Progenitor cell of endocrine pancreas (in vitro differentiated cells): Measurements from ENCODE around the gene OR2Y1. TPM values are rescaled to one million over a fixed set of nuclear protein-coding genes. Genes with fewer than 3 reads are reported as not detected.
"Not testable (repeated sequence)": the region's sequence is repeated elsewhere in the genome, so short reads cannot be mapped to it uniquely, and the experiment has no call there.

Experiments
- DNase-seq: peaks from one replicate; pipeline ENCODE4 v3.0.0; 2021; ENCODE audit warnings: low spot score; ENCODE audit not compliant: unreplicated experiment
- H3K27ac Mint-ChIP-seq: 2 replicates; pipeline ENCODE4 v1.8.0; 2021; ENCODE audit warnings: mild to moderate bottlenecking, moderate library complexity, mixed read lengths
- H3K27me3 Mint-ChIP-seq: 2 replicates; pipeline ENCODE4 v1.8.0; 2021; ENCODE audit warnings: mixed read lengths
- H3K36me3 Mint-ChIP-seq: 2 replicates; pipeline ENCODE4 v1.8.0; 2022; ENCODE audit warnings: mixed read lengths; ENCODE audit not compliant: insufficient read depth
- H3K4me1 Mint-ChIP-seq: 2 replicates; pipeline ENCODE4 v1.8.0; 2021; ENCODE audit warnings: low read depth, mixed read lengths
- H3K4me3 Mint-ChIP-seq: 2 replicates; pipeline ENCODE4 v1.8.0; 2021; ENCODE audit warnings: low read depth, mild to moderate bottlenecking, moderate library complexity, mixed read lengths
- H3K9me3 Mint-ChIP-seq: 2 replicates; pipeline ENCODE4 v1.8.0; 2021; ENCODE audit warnings: low read depth, mixed read lengths
- total RNA-seq: library from RNA; stranded (reverse); gene quantifications from 2 replicates; pipeline ENCODE4 v1.2.1, GENCODE V29; 2021
- TF ChIP-seq, protein P1 (sequence below): fragments of 200-600 bp; sonication (generic); IDR thresholded peaks from one replicate; pipeline ENCODE4 v1.5.0; 2021; ENCODE audit warnings: antibody characterized with exemption, mild to moderate bottlenecking; ENCODE audit not compliant: unreplicated experiment

The OR2Y1 gene
- total RNA-seq, 1 donor from 2014 or later = not detected

DNA sequence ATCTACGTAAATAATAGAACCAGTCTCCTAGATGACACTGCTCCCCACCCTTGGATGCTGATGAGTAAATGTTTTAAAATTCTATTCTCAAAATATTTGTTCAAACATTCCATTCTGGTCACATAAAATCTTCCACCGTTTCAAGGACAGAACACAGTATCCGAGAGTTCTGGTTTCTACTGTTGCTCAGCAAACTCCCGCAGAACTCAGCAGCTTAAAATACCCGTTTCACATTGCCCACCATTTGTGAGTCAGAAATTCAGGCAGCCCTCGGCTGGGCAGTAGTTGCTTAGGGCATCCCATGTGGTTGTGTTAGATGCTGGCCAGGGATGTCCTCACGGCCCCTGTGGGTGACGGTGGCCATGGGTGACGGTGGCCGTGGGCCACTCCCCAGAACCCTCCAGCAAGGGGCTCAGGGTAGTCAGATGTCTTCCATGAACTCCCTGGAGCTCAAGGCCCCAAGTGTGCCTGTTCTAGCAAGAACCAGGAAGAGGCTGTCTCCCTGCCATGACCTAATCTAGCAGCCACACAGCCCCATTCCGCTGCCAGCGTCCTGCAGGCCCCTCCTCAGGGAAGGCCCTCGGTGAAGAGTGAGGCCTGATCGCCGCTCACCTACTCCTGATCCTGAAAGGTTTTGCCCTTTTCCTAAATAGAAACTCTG, 45.4 kb upstream of the OR2Y1 start:
- Mint-ChIP-seq H3K4me3 (no peak overlapping the region), H3K4me1 (peaks cover 15% of the 10 kb centered on the region), H3K9me3 (peaks cover 3% of the 10 kb centered on the region), H3K27ac (peak overlapping the region; percentile 81), H3K27me3 (peaks cover 4% of the 10 kb centered on the region), H3K36me3 (peaks cover under 1% of the 10 kb centered on the region)
- DNase-seq = no peak
- TF ChIP-seq, protein P1, sequence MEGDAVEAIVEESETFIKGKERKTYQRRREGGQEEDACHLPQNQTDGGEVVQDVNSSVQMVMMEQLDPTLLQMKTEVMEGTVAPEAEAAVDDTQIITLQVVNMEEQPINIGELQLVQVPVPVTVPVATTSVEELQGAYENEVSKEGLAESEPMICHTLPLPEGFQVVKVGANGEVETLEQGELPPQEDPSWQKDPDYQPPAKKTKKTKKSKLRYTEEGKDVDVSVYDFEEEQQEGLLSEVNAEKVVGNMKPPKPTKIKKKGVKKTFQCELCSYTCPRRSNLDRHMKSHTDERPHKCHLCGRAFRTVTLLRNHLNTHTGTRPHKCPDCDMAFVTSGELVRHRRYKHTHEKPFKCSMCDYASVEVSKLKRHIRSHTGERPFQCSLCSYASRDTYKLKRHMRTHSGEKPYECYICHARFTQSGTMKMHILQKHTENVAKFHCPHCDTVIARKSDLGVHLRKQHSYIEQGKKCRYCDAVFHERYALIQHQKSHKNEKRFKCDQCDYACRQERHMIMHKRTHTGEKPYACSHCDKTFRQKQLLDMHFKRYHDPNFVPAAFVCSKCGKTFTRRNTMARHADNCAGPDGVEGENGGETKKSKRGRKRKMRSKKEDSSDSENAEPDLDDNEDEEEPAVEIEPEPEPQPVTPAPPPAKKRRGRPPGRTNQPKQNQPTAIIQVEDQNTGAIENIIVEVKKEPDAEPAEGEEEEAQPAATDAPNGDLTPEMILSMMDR = no peak

DNA sequence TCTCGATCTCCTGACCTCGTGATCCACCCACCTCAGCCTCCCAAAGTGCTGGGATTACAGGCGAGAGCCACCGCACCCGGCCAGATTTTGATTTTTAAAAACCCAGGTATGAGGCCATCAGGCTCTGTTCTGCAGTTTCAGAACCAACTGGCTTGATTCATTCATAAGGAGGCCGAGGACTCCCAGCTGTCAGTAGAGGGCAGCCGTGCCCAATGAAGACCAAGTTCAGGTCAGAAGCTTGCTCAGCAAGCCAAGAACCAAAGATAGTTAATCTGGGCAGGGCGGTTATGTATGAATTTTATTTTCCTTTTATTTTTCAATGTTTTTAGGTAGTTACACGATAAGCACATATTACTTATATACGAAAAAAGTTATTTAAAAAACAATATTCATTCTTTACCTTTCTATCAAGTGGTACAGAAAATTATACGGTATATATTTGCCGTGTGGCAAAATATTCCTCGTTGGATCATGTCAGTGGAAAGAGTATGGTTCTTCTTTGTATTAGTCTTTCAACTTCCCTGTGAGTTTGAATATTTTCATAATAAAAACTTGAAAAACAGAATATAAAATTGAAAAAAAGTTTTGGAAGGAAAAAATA, 44.7 kb upstream of the OR2Y1 start:
- Mint-ChIP-seq H3K36me3 (no peaks in the 10 kb centered on the region), H3K4me1 (peaks cover 15% of the 10 kb centered on the region), H3K27ac (no peak overlapping the region), H3K4me3 (no peak overlapping the region), H3K9me3 (peaks cover 3% of the 10 kb centered on the region), H3K27me3 (peaks cover 4% of the 10 kb centered on the region)
- TF ChIP-seq, protein P1 = peak; percentile 67
- no peak for DNase-seq

DNA sequence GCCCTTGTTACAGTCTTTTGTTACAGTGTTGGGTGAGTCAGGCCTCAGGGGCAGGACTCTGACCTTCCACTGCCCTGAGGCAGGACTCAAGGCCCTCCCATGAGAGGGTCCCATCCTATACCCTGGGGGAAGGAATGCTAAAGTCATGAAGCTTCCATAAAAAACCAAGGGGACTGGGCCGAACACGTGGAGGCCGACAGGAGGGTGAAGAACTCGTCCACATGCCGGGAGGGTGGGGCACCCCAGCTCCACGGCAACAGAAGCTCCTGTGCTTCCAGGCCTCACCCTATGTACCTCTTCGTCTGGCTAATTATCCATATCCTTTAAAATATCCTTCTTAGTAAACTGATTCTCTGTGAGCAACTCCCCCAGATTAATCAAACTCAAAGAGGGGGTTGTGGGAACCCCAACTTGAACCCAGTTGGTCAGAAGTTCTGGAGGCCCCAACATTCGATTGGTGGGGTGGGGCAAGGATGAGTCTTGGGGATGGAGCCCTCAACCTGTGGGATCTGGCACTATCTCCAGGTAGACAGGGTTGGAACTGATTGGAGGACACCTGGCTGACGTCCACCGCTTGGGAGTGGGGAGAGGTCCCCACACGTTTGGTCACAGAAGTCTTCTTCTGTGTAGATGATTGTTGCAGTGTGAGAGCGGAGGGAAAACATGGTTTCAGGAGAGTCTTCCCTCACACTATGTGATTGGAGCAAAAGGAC, 43.6 kb upstream of the OR2Y1 start:
- Mint-ChIP-seq H3K36me3 (no peaks in the 10 kb centered on the region), H3K27me3 (peaks cover 8% of the 10 kb centered on the region), H3K27ac (no peak overlapping the region), H3K4me1 (peaks cover 15% of the 10 kb centered on the region), H3K9me3 (peaks cover 3% of the 10 kb centered on the region), H3K4me3 (no peak overlapping the region)
- TF ChIP-seq, protein P1 = no peak
- DNase-seq = no peak

DNA sequence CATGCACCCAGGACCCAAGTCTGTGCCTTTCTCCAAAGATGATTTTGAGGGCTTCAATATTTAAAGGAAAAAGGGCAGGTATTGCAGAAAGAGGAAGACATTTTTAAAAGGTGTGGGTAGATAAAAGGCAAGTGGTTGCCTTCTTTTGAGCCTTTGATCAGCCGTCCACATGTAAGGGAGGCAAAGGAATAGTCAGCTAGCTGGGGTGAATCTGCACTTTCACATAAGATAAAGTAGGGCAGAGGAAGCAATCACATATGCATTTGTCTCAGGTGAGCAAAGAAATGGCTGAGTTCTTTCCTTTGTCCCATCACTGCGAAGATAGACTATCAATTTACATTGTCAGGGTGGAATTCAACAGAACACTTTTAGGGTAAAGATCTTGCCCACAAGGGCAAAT, 42.9 kb upstream of the OR2Y1 start:
- peaks cover 15% of the 10 kb centered on the region for H3K4me1 Mint-ChIP-seq
- peaks cover 3% of the 10 kb centered on the region for H3K9me3 Mint-ChIP-seq
- H3K4me3 Mint-ChIP-seq = no peak overlapping the region
- DNase-seq = no peak
- no peak overlapping the region for H3K27ac Mint-ChIP-seq
- H3K36me3 Mint-ChIP-seq = no peaks in the 10 kb centered on the region
- TF ChIP-seq, protein P1 = no peak
- peaks cover 8% of the 10 kb centered on the region for H3K27me3 Mint-ChIP-seq

DNA sequence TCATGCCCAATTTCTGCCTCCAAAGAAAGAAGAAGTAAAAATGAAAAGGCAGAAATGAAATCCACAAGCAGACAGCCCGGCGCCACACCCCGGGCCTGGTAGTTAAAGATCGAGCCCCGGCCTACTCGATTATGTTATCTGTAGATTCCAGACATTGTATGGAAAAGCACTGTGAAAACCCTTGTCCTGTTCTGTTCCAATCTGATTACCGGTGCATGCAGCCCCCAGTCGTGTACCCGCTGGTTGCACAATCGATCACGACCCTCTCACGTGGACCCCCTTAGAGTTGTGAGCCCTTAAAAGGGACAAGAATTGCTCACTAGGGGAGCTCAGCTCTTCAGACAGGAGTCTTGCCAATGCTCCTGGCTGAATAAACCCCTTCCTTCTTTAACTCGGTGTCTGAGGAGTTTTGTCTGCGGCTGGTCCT, 42.1 kb upstream of the OR2Y1 start:
- H3K4me1 Mint-ChIP-seq = peaks cover 15% of the 10 kb centered on the region
- not testable (repeated sequence) for DNase-seq, H3K9me3 Mint-ChIP-seq, H3K27ac Mint-ChIP-seq, H3K27me3 Mint-ChIP-seq, H3K36me3 Mint-ChIP-seq, H3K4me3 Mint-ChIP-seq
